Upper lobe of left lung (tissue), 4 donors: ENCODE measurements around the gene SPPL3.

Experiments
- CTCF ChIP-seq, 6 experiments: fragments of 450-650 bp in 4 of 6; fragments of 200-600 bp in 2 of 6; sonication (generic) in 2 of 6; IDR thresholded peaks; one replicate each; pipeline ENCODE4 v1.5.1; 2016 to 2019; ENCODE audit warnings: antibody characterized with exemption in 6 of 6
- EP300 ChIP-seq, 4 donors: sonication (generic); formaldehyde crosslinking; IDR thresholded peaks; one replicate each; pipeline ENCODE4 v1.5.1; 2017; ENCODE audit warnings: antibody characterized with exemption in 4 of 4, control low read depth in 2 of 4

- TF ChIP-seq CTCF (IDR thresholded peaks at IDR 0.05) (no peak), EP300 (IDR thresholded peaks at IDR 0.05) (no peak)
Observed at GRCh38 chr12:120886199-120887018, 17.7 kb downstream of the SPPL3 start.
